HG03442 (cell line): ENCODE results near the gene RNF123.

Experiments
- ATAC-seq: cut with Tn5 transposase; IDR thresholded peaks from one replicate; pipeline ENCODE4 v1.9.1; 2021; ENCODE audit warnings: mild to moderate bottlenecking, moderate library complexity; ENCODE audit not compliant: unreplicated experiment

The RNF123 gene

DNA sequence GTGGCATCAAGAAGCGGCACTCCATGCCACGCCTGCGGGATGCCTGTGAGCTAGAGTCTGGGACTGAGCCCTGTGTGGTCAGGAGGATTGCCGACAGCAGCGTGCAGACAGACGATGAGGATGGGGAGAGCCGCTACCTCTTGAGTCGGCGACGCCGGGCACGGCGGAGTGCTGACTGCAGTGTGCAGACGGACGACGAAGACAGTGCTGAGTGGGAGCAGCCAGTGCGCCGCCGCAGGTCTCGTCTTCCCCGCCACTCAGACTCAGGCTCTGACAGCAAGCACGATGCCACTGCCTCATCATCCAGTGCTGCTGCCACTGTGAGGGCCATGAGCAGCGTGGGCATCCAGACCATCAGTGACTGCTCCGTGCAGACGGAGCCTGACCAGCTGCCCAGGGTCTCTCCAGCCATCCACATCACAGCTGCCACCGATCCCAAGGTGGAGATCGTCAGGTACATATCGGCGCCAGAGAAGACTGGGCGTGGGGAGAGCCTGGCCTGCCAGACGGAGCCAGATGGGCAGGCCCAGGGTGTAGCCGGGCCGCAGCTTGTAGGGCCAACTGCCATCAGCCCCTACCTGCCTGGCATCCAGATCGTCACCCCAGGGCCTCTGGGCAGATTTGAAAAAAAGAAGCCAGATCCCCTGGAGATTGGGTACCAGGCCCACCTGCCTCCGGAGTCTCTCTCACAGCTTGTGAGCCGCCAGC is 32.0 kb upstream of the RNF123 start:
- ATAC-seq = no peak

DNA sequence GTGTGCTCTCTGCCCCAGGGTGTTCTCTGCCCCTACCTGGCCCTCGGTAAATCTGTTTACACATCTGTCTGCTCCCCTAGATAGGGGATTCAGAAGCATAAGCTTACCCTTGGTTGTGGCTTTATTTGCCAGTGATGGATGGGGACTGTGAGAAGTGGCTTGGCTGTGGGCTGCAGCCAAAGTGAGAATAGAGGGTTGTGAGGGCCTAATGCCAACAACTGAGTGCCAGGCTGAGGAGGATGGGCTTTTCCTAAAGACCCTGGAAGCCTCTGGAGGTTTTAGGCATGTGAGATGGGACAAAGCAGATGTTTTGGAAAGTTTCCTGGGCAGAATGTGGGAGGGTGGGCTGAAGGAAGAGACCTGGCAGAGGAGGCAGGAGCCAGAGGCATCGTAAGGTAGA is 30.6 kb upstream of the RNF123 start:
- ATAC-seq = no peak

DNA sequence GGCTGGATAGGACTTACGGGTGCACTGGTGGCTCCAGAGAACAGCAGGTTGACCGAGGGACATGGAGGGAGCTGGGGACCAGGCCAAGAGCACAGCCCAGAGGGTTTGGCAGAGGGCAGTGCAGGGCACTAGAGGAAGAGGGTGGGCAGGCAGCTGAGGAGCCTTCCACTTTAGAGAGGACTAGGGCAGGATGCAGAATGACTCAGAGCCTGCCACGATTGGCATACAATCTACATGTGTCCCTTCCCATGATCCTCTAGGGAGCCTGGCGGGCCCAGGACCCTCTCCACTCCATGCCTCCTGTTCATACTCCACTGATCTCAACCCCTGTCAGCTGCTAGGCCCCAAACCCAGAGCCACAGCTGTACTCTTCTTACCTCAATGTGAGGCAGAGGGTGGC is 29.6 kb upstream of the RNF123 start:
- no peak for ATAC-seq

DNA sequence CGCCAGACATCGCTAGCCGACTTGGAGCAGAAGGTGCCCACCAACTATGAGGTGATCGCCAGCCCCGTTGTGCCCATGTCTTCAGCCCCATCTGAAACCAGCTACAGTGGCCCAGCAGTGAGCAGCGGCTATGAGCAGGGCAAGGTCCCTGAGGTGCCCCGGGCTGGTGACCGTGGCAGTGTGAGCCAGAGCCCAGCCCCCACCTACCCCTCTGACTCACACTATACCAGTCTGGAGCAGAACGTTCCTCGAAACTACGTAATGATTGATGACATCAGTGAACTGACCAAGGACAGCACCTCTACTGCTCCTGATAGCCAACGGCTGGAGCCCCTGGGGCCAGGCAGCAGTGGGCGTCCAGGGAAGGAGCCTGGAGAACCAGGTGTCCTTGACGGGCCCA is 28.1 kb upstream of the RNF123 start:
- no peak for ATAC-seq

DNA sequence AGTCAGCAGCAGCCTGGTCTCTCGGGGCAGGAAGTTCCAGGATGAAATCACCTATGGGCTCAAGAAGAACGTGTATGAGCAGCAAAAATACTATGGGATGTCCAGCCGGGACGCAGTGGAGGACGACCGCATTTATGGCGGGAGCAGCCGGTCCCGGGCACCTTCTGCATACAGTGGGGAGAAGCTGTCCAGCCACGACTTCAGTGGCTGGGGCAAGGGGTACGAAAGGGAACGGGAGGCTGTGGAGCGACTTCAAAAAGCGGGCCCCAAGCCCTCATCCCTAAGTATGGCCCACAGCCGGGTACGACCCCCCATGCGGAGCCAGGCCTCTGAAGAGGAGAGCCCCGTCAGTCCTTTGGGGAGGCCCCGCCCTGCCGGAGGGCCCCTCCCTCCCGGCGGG is 27.3 kb upstream of the RNF123 start:
- ATAC-seq = no peak

DNA sequence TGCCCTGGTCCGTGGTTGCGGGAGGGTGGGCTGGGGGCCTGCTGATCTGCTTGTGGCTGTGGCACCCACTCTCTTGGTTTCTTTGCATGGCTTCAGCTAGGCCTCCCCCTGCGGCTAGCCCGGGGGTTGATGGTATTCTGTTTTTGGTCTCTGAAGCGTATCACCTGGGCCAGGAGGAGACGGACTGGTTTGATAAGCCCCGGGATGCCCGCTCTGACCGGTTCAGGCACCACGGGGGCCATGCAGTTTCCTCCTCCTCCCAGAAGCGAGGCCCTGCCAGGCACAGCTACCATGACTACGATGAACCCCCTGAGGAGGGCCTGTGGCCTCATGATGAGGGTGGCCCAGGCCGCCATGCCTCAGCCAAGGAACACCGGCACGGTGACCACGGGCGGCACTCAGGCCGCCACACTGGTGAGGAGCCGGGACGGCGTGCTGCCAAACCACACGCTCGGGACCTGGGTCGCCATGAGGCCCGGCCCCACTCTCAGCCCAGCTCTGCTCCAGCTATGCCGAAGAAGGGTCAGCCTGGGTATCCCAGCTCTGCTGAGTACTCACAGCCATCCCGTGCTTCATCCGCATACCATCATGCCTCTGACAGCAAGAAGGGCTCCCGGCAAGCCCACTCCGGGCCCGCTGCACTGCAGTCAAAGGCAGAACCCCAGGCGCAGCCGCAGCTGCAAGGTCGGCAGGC is 26.5 kb upstream of the RNF123 start:
- ATAC-seq = no peak

- ATAC-seq = no peak
Observed at GRCh38 chr3:49663831-49664230, 25.5 kb upstream of the RNF123 start.

- no peak for ATAC-seq
Observed at GRCh38 chr3:49664300-49664699, 25.1 kb upstream of the RNF123 start.

GRCh38 chr3:49665822-49666519 is 23.4 kb upstream of the RNF123 start:
- ATAC-seq = no peak

- no peak for ATAC-seq
Observed at GRCh38 chr3:49666592-49666991, 22.8 kb upstream of the RNF123 start.

DNA sequence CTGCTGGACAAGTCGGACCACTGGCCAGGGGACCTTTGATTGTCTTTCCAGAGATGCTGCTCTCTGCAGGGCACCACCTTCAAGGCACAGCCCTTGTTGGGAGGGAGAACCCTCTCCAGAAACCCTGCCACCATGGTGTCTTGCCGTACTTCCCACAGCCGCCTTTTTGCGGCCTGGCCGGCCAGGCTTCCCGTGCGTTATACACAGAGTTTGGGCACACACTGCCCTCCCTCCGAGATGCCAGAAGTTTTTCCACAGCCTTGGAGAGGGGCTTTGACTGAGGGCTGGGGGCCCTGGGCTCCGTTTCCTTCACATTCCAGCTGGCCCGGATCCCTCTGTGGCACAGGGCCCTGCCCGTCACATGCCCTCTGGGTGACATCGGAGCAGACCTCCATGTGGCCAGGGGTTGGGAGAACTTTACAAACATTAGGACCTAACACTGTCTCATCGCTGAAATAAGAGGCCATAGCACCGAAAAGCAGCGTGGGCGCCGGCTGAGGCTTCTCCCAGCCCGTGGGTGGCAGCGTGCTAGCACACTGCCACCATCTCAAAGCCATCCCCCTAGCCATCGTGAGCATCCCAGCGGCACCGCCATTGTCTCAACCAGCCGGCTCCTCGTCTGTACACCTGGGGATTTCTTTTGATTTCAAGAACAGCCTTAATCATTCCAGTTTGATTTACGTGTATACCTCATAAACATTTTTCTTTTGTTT is 21.5 kb upstream of the RNF123 start:
- ATAC-seq = no peak

GRCh38 chr3:49668414-49668797 is 21.0 kb upstream of the RNF123 start:
- no peak for ATAC-seq

DNA sequence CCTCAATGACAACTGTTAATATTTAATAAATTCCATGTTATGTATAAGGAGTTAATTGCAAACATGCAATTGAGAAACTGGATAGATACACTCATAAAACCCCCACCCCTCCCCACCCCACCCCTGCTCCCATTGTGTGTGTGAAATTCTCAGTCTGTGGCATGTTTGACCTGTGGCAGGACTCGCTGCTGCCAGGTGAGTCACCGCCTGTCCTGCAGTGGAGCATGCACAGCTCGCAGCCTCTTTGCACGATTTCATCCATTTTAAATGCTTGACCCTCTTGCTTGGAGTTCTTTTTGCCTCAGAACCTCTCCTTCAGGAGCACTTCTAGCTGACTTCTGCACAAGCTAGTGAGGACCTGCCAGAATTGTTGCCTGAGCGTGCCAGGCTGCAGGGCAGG is 20.5 kb upstream of the RNF123 start:
- no peak for ATAC-seq

DNA sequence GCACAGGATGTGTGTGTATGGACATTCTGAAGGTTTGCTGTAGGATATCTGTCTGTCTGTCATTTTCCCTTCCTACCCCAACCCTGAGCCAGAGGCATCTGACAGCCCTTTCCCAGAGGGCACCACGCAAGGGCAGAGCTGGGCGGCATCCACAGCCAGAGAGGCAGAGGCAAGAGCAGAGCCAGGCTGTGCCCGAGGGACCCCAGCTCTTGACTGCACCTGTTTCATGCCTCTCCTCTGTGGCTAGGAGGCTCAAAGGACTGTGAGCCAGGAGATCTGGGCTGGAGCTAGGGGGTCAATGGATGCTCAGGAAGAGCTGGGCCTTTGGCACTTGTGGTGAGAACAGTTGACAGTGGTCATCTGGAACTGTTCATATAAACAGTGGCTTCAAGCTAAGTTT is 20.0 kb upstream of the RNF123 start:
- no peak for ATAC-seq

DNA sequence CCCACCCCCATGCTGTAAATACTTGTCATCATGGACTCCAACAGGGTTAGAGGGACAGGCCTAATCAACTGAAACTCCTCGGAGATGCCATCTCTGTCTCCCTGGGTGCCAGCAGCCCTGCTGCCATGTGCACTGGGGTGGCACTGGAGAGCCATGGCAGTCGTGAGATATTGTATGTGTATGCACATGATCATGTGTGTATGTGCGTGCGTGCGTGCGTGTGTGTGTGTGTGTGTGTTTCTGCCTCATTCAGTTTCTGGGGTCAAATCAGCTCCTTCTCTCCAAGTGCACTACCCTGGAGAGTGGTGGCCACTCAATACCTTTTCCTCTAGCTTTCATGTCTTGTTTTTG is 18.4 kb upstream of the RNF123 start:
- no peak for ATAC-seq

DNA sequence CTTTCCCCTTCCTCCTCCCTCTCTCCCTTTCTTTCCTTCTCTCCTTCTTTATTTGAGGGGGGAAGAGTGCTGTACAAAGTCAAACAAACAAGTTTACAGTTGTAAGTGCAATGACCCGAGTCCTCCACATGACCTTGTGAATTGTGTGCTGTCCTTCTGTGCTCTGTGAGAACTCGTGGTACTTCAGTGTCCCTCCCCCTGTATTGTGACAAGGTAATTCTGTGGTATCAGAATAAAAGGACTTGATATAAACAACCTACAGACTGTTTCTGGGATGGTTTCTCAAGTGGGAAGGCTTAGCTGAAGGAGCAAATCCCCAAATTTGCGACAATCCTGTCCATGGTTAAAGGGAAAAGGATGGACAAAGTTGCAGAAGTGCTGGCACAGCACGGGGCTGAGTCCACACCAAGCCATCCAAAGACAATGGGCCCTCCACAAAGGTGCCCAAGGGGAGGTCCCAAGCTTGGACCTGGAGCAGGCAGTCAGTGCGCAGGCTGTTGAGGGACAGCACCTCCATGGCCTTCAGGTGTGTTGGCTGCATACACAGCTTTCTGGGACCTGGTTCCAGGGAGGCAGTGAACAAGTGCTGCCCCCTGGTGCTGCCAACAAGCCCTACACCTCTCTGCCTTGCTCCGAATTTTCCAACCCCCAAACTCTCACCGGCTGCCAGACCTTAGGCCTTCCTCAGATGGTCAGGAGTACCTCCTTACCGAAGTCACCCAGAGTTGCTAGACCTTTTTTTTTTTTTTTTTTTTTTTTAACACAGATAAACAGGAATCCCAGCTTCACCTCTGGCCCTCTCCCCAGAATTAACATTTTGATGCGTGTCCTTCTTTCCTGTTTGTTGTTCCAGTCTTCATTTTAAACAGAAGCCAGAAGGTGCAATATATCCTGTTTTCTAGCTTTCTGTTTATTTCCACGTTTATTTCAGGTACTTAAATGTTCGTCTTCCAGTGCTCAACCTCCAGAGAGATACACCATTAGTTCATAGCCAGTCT is 17.8 kb upstream of the RNF123 start:
- no peak for ATAC-seq

GRCh38 chr3:49673121-49673714 is 16.1 kb upstream of the RNF123 start:
- no peak for ATAC-seq

GRCh38 chr3:49673715-49674496 is 15.5 kb upstream of the RNF123 start, which contains the start of gene APEH:
Gene APEH (plus strand): TSS chr3:49674351. CDS start chr3:49674402, 51 bp downstream.
- ATAC-seq = peak; percentile 80

DNA sequence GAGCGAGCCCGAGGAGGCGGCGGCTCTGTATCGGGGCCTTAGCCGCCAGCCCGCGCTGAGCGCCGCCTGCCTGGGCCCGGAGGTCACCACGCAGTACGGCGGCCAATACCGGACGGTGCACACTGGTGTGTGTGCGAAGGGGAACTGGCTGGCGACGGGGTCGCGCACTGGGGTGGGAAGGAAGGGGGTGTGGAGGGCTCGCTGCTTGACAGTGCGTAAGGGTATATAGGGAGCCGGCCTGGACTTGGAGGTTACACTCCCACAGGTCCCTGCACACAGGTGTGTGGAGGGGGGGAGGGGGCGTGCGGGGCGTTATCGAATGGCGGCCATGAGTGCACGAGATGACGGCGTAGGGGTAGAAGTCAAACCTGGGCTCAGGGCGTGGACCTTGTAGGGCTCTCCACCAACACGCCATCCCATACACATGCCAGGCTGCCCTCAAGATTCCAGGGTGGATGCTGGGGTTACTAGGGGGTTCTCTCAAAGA is 14.8 kb upstream of the RNF123 start:
- ATAC-seq = peak; percentile 12
